Gastroesophageal sphincter (tissue), 4 donors: Measurements from ENCODE around the gene PREP. TPM values are rescaled to one million over a fixed set of nuclear protein-coding genes. Genes with fewer than 3 reads are reported as not detected.
A peak's percentile ranks its signal among the peaks of the same experiment; 100 is the strongest.

Experiments
- ATAC-seq: fragments of 150-250 bp; one replicate; pipeline ENCODE4 v1.9.1; 2016; ENCODE audit warnings: mild to moderate bottlenecking, moderate library complexity
- H3K27ac ChIP-seq, 4 donors: fragments of 200-600 bp; sonication (generic) in 3 of 4; 1 replicate in 3 of 4; 2 replicates in 1 of 4; pipeline ENCODE4 v1.5.1; 2016 to 2019
- H3K27me3 ChIP-seq: fragments of 200-600 bp; sonication (generic); one replicate; pipeline ENCODE4 v1.5.1; 2019
- H3K36me3 ChIP-seq, 2 donors: fragments of 200-600 bp; sonication (generic); one replicate each; pipeline ENCODE4 v1.5.1; 2019; ENCODE audit warnings: control low read depth in 1 of 2
- H3K4me1 ChIP-seq, 3 donors: fragments of 200-600 bp; sonication (generic); 1 replicate in 2 of 3; 2 replicates in 1 of 3; pipeline ENCODE4 v1.5.1; 2016 to 2019; ENCODE audit warnings: control low read depth in 2 of 3
- H3K4me3 ChIP-seq, 2 donors: fragments of 200-600 bp; sonication (generic); one replicate each; pipeline ENCODE4 v1.5.1; 2019; ENCODE audit warnings: mild to moderate bottlenecking in 1 of 2, moderate library complexity in 1 of 2
- H3K9me3 ChIP-seq, 3 donors: fragments of 200-600 bp; sonication (generic); one replicate each; pipeline ENCODE4 v1.5.1; 2017 to 2019; ENCODE audit warnings: control low read depth in 2 of 3
- EP300 ChIP-seq: sonication (generic); formaldehyde crosslinking; IDR thresholded peaks from one replicate; pipeline ENCODE4 v1.6.1; 2017; ENCODE audit warnings: antibody characterized with exemption, mild to moderate bottlenecking
- POLR2A ChIP-seq, 2 donors: fragments of 450-650 bp; IDR thresholded peaks; one replicate each; pipeline ENCODE4 v1.6.1; 2017; ENCODE audit warnings: antibody characterized with exemption in 2 of 2, mild to moderate bottlenecking in 2 of 2, moderate library complexity in 1 of 2
- POLR2AphosphoS5 ChIP-seq: sonication (generic); formaldehyde crosslinking; IDR thresholded peaks from one replicate; pipeline ENCODE4 v1.6.1; 2017; ENCODE audit warnings: antibody characterized with exemption
- WGBS, 2 donors: methylation state at CpG; one replicate each; pipeline ENCODE4 v1.1.5; 2018; ENCODE audit warnings: low coverage in 1 of 2; 5-methylcytosine and 5-hydroxymethylcytosine counted together
- total RNA-seq, 4 donors: library from RNA; depleted of rRNA; stranded (reverse); fragments of >200 nt; gene quantifications; one replicate each; pipeline ENCODE4 v1.1.0, GENCODE V29; 2016
- TF ChIP-seq, protein P1 (sequence below), 4 experiments: fragments of 200-600 bp in 2 of 4; fragments of 450-650 bp in 2 of 4; sonication (generic) in 1 of 4; IDR thresholded peaks; one replicate each; pipeline ENCODE4 v1.5.1; 2017 to 2019; ENCODE audit warnings: antibody characterized with exemption in 4 of 4, mild to moderate bottlenecking in 2 of 4, moderate library complexity in 2 of 4

Gene PREP
- total RNA-seq, 4 donors from 2014 or later, result 13.9 to 19.8 (median 17.4) TPM

- H3K4me1 ChIP-seq, result peaks cover 0 to 48% (median 8%) of the 10 kb centered on the region in 3 donors
- H3K9me3 ChIP-seq, result no peaks in the 10 kb centered on the region
- H3K4me3 ChIP-seq, result peak overlapping the region; percentile 82 to 92
- 24 to 32% methylated on average over 5 to 7 of the region's 48 CpGs for whole genome bisulfite sequencing, 2 donors
- peak overlapping the region in 3 of 4 donors; percentile 89 to 90 (median 90) for H3K27ac ChIP-seq
- no peak for ATAC-seq
- no peaks in the 10 kb centered on the region for H3K27me3 ChIP-seq
- peaks cover 0 to under 1% of the 10 kb centered on the region in 2 donors for H3K36me3 ChIP-seq
- TF ChIP-seq, protein P1, sequence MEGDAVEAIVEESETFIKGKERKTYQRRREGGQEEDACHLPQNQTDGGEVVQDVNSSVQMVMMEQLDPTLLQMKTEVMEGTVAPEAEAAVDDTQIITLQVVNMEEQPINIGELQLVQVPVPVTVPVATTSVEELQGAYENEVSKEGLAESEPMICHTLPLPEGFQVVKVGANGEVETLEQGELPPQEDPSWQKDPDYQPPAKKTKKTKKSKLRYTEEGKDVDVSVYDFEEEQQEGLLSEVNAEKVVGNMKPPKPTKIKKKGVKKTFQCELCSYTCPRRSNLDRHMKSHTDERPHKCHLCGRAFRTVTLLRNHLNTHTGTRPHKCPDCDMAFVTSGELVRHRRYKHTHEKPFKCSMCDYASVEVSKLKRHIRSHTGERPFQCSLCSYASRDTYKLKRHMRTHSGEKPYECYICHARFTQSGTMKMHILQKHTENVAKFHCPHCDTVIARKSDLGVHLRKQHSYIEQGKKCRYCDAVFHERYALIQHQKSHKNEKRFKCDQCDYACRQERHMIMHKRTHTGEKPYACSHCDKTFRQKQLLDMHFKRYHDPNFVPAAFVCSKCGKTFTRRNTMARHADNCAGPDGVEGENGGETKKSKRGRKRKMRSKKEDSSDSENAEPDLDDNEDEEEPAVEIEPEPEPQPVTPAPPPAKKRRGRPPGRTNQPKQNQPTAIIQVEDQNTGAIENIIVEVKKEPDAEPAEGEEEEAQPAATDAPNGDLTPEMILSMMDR (IDR thresholded peaks at IDR 0.05), result no peak
Observed at GRCh38 chr6:105402090-105402938, 568 bp downstream of the PREP start.

DNA sequence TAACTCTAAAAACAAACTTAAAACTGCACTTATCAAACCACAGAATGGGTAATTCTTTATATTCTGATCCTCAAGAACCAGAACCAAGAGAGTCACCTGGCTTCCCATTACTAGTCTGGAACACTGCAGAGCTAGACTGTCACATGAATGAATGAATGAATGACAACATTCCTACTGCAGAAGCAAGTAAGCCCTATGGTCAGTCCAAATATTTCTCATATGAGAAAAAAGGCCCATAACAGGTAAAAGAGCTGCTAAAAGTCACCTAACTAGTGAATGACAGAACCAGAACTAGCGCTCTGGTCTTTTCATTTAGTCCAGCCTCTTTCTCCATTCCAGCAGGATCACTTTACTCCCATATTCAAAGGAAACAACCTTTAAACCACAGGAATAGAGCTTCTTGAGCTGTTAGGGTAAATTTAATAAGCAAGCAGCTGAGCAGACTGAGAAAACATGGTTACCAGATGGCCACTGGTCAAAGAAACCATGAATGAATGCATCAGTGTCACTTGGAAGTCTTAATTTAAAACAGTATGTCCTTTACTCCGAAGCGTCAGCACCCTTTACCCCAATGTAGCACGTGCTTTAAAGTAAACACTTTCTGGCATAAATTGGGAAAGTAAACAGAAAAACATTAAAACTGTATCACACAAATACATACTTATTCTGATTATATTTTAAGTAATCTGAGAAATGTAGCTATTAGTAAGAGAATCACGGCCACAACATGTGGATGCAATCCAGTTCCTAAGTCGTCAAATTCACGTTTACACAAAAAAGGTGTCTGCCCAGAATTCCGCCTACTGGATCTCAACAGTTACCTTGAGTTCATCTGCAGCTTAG lies 1.4 kb downstream of the PREP start:
- Histone ChIP-seq H3K27me3 (no peaks in the 10 kb centered on the region), H3K4me3 (peak overlapping the region; percentile 82 to 92), H3K4me1 (peaks cover 0 to 48% (median 8%) of the 10 kb centered on the region in 3 donors), H3K9me3 (no peaks in the 10 kb centered on the region), H3K27ac (no peak overlapping the region), H3K36me3 (peaks cover 0 to 9% of the 10 kb centered on the region in 2 donors)
- no peak for ATAC-seq
- no peak for TF ChIP-seq POLR2A (IDR thresholded peaks at IDR 0.05)
- no peak for TF ChIP-seq POLR2AphosphoS5
- TF ChIP-seq, protein P1 (IDR thresholded peaks at IDR 0.05), result no peak
- no peak for TF ChIP-seq EP300
- WGBS, 2 donors, result 69% methylated on average over 7 to 8 of the region's 8 CpGs

DNA sequence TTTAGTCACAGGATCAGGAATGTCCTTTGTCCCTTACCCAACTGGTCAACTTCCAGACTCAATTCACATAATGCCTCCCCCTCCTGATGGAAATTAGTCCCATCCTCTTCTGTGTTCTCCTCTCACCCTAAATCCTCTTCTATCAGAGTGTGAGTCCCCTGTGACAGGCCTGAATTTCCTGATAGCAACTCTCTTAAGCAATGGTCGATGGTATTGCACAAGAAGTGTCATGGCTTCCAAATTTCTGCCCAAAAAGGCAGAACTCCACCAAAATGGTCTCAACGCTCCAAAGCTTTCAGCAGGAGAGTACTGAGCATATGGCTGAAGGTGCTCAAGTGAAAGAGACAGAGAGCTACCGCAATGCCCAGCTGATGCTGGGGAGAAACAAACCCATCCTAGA lies 2.4 kb downstream of the PREP start:
- Histone ChIP-seq H3K27me3 (no peaks in the 10 kb centered on the region), H3K4me1 (peaks cover 0 to 48% (median 8%) of the 10 kb centered on the region in 3 donors), H3K36me3 (peaks cover 0 to 18% of the 10 kb centered on the region in 2 donors), H3K27ac (no peak overlapping the region), H3K4me3 (no peak overlapping the region), H3K9me3 (no peaks in the 10 kb centered on the region)
- WGBS, 2 donors, result 100% methylated on average over 1 of the region's 3 CpGs; no CpG with 5 or more reads in 1 of the 2 donors
- no peak for ATAC-seq
- no peak for TF ChIP-seq EP300
- TF ChIP-seq POLR2AphosphoS5, result no peak
- TF ChIP-seq POLR2A (IDR thresholded peaks at IDR 0.05), result no peak

- no peaks in the 10 kb centered on the region for H3K9me3 ChIP-seq
- TF ChIP-seq POLR2A (IDR thresholded peaks at IDR 0.05) (no peak), EP300 (no peak), POLR2AphosphoS5 (no peak)
- TF ChIP-seq, protein P1 (IDR thresholded peaks at IDR 0.05), result no peak
- ATAC-seq, result no peak
- H3K36me3 ChIP-seq, result peaks cover 3 to 29% of the 10 kb centered on the region in 2 donors
- peaks cover 0 to 43% (median 8%) of the 10 kb centered on the region in 3 donors for H3K4me1 ChIP-seq
- H3K27ac ChIP-seq, result no peak overlapping the region
- H3K4me3 ChIP-seq, result no peak overlapping the region
- no peaks in the 10 kb centered on the region for H3K27me3 ChIP-seq
- WGBS, 2 donors, result 88 to 100% methylated on average over 1 to 4 of the region's 5 CpGs
Observed at GRCh38 chr6:105398859-105399258, 4.0 kb downstream of the PREP start.

DNA sequence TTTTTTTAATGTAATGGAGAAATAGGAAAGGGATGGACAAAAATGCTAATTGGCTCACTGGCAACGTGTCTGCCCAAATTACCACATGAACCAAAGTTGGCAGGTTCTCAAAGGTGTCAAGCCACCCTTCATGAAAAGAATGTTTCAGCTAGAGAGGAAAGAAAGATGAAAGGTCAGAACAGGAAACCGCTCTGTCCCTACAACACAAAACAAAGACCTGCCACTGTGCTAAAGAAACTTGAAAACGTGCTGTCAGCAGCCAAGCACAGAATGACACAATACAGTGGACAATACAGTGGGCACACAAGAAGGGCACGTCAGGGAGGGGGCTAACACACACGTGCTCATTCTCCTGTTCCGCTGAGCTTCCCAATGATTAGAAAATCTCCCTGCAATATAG lies 4.9 kb downstream of the PREP start:
- no peaks in the 10 kb centered on the region for H3K27me3 ChIP-seq
- peaks cover 0 to 38% (median 8%) of the 10 kb centered on the region in 3 donors for H3K4me1 ChIP-seq
- WGBS, 2 donors, result 55 to 64% methylated on average over 6 of the region's 6 CpGs
- H3K9me3 ChIP-seq, result no peaks in the 10 kb centered on the region
- ATAC-seq, result no peak
- TF ChIP-seq POLR2A (IDR thresholded peaks at IDR 0.05), result no peak
- TF ChIP-seq, protein P1 (IDR thresholded peaks at IDR 0.05), result no peak
- TF ChIP-seq EP300, result no peak
- TF ChIP-seq POLR2AphosphoS5, result no peak
- H3K27ac ChIP-seq, result no peak overlapping the region
- H3K36me3 ChIP-seq, result peaks cover 3 to 29% of the 10 kb centered on the region in 2 donors
- H3K4me3 ChIP-seq, result no peak overlapping the region
